ENCODE data around the gene GULP1.

The GULP1 gene

GRCh38 chr2:188333751-188334524, 42.3 kb downstream of the GULP1 start:
- Histone ChIP-seq H3K9me3 (ENCODE audit: insufficient read depth, low read length, severe bottlenecking) (no peaks in the 10 kb centered on the region), H3K27ac (ENCODE audit: low read length) (no peak overlapping the region), H2AFZ (ENCODE audit: low read depth, low read length) (no peak overlapping the region), H3K4me1 (ENCODE audit: insufficient read depth, low read length) (no peaks in the 10 kb centered on the region), H3K36me3 (ENCODE audit: insufficient read depth, low read length) (no peaks in the 10 kb centered on the region), H3K9ac (ENCODE audit: low read depth, low read length) (no peak overlapping the region), H3K79me2 (ENCODE audit: insufficient read depth, low read length) (no peaks in the 10 kb centered on the region), H3K4me3 (ENCODE audit: low read depth in 1 of 2, low read length in 2 of 2) (no peak overlapping the region), H3K27me3 (ENCODE audit: insufficient read depth, low read length, poor library complexity) (no peaks in the 10 kb centered on the region), H3K4me2 (ENCODE audit: insufficient read depth, low read length) (no peak overlapping the region), H4K20me1 (ENCODE audit: insufficient read depth, low read length) (no peaks in the 10 kb centered on the region)
- ATAC-seq (ENCODE audit: insufficient read depth, low read depth) (no peak), DNase-seq (no peak)
- TF ChIP-seq EZH2 (IDR thresholded peaks at IDR 0.05; ENCODE audit: borderline replicate concordance, low read depth, low read length, severe bottlenecking) (no peak), CTCF (IDR thresholded peaks at IDR 0.05; ENCODE audit: borderline replicate concordance, extremely low read depth, low read length, poor library complexity, severe bottlenecking) (no peak)

- ATAC-seq (ENCODE audit: insufficient read depth, low read depth) (no peak), DNase-seq (no peak)
- no peaks in the 10 kb centered on the region for H3K9me3 ChIP-seq (ENCODE audit: insufficient read depth, low read length, severe bottlenecking)
- TF ChIP-seq CTCF (IDR thresholded peaks at IDR 0.05; ENCODE audit: borderline replicate concordance, extremely low read depth, low read length, poor library complexity, severe bottlenecking) (no peak), EZH2 (IDR thresholded peaks at IDR 0.05; ENCODE audit: borderline replicate concordance, low read depth, low read length, severe bottlenecking) (no peak)
- no peaks in the 10 kb centered on the region for H3K27me3 ChIP-seq (ENCODE audit: insufficient read depth, low read length, poor library complexity)
- H3K79me2 ChIP-seq (ENCODE audit: insufficient read depth, low read length), result no peaks in the 10 kb centered on the region
- no peak overlapping the region for H3K9ac ChIP-seq (ENCODE audit: low read depth, low read length)
- H3K4me1 ChIP-seq (ENCODE audit: insufficient read depth, low read length), result no peaks in the 10 kb centered on the region
- H3K36me3 ChIP-seq (ENCODE audit: insufficient read depth, low read length), result no peaks in the 10 kb centered on the region
- no peaks in the 10 kb centered on the region for H4K20me1 ChIP-seq (ENCODE audit: insufficient read depth, low read length)
- no peak overlapping the region for H3K27ac ChIP-seq (ENCODE audit: low read length)
- no peak overlapping the region for H2AFZ ChIP-seq (ENCODE audit: low read depth, low read length)
- H3K4me2 ChIP-seq (ENCODE audit: insufficient read depth, low read length), result no peak overlapping the region
- no peak overlapping the region for H3K4me3 ChIP-seq (ENCODE audit: low read depth in 1 of 2, low read length in 2 of 2)
These were observed 46.8 kb downstream of the GULP1 start for GRCh38 chr2:188338463-188338862.

GRCh38 chr2:188340257-188340656, 48.6 kb downstream of the GULP1 start:
- Histone ChIP-seq H3K4me1 (ENCODE audit: insufficient read depth, low read length) (no peaks in the 10 kb centered on the region), H3K27ac (ENCODE audit: low read length) (no peak overlapping the region), H3K9me3 (ENCODE audit: insufficient read depth, low read length, severe bottlenecking) (no peaks in the 10 kb centered on the region), H3K36me3 (ENCODE audit: insufficient read depth, low read length) (no peaks in the 10 kb centered on the region), H2AFZ (ENCODE audit: low read depth, low read length) (no peak overlapping the region), H3K9ac (ENCODE audit: low read depth, low read length) (no peak overlapping the region), H3K27me3 (ENCODE audit: insufficient read depth, low read length, poor library complexity) (no peaks in the 10 kb centered on the region), H4K20me1 (ENCODE audit: insufficient read depth, low read length) (no peaks in the 10 kb centered on the region), H3K4me3 (ENCODE audit: low read depth in 1 of 2, low read length in 2 of 2) (no peak overlapping the region), H3K4me2 (ENCODE audit: insufficient read depth, low read length) (no peak overlapping the region), H3K79me2 (ENCODE audit: insufficient read depth, low read length) (no peaks in the 10 kb centered on the region)
- no peak for TF ChIP-seq EZH2 (IDR thresholded peaks at IDR 0.05; ENCODE audit: borderline replicate concordance, low read depth, low read length, severe bottlenecking)
- TF ChIP-seq CTCF (IDR thresholded peaks at IDR 0.05; ENCODE audit: borderline replicate concordance, extremely low read depth, low read length, poor library complexity, severe bottlenecking), result no peak
- DNase-seq, result no peak
- ATAC-seq (ENCODE audit: insufficient read depth, low read depth), result no peak

Data from DND-41 (cell line).